GM12872 (cell line): ENCODE data around the gene ARHGAP22.

Experiments
- CTCF ChIP-seq: IDR thresholded peaks from 3 replicates; pipeline ENCODE4 v1.5.1; 2011; ENCODE audit warnings: low read depth, mild to moderate bottlenecking, low read length, moderate library complexity; ENCODE audit not compliant: insufficient read depth

Gene ARHGAP22

GRCh38 chr10:48423884-48424283 lies 181.0 kb downstream of the ARHGAP22 start:
- no peak for TF ChIP-seq CTCF

- TF ChIP-seq CTCF = no peak
Observed at GRCh38 chr10:48419714-48420113, 185.2 kb downstream of the ARHGAP22 start.

GRCh38 chr10:48418189-48418788 lies 186.6 kb downstream of the ARHGAP22 start:
- no peak for TF ChIP-seq CTCF

- TF ChIP-seq CTCF = no peak
Observed at GRCh38 chr10:48417374-48417773, 187.5 kb downstream of the ARHGAP22 start.

- no peak for TF ChIP-seq CTCF
Observed at GRCh38 chr10:48416584-48417232, 188.2 kb downstream of the ARHGAP22 start.

- TF ChIP-seq CTCF = no peak
Observed at GRCh38 chr10:48414778-48415177, 190.1 kb downstream of the ARHGAP22 start.

- no peak for TF ChIP-seq CTCF
Observed at GRCh38 chr10:48414160-48414559, 190.7 kb downstream of the ARHGAP22 start.
